ENCODE results near the gene COL20A1. TPM values are rescaled to one million over a fixed set of nuclear protein-coding genes. Genes with fewer than 3 reads are reported as not detected.

Gene COL20A1
- total RNA-seq, 1 donor from 2014 or later, result not detected

DNA sequence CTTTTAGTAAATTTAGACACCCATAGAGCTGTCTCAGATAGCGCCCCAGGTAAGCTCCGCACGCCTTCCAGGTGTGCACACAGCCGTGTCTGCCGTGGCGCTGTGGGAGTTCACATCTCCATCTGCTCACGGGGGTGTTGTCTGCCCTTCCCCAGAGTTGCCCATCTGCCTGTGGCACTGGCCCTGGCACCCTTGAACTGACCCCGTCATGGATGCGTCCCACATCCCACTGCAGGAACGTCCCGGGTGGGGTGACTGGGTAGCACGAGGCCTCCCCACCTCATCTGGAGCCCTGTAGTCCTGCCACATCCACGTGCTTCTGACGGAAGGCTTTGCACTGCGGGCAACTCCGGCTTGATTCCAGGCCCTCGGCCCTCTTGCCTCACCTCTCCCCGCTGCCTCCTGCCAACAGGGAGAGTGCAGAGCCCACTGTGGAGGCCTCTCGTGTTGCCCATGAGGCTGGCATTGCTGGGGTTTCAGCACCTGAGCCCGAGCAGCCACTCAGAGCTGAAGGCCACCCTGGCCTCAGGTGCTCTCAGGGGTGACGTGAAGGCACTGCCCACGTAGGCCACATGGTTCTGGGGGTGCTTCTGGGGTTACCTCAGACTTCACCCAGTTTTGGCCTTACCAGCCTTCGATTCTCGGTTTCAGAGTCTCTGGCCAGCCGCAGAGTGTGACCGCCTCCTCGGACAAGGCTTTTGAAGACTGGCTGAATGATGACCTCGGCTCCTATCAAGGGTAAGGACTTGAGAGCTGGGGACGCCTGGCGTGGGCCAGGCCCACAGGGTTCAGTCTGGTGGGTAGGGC is 15.3 kb upstream of the COL20A1 start:
- POLR2A ChIA-PET, result no interaction called here
- ATAC-seq (ENCODE audit: low read depth), result no peak
- Mint-ChIP-seq H3K4me3 (no peak overlapping the region), H3K27me3 (no peaks in the 10 kb centered on the region), H3K4me1 (peaks cover 17% of the 10 kb centered on the region), H3K36me3 (ENCODE audit: low read depth) (peaks cover 48% of the 10 kb centered on the region), H3K27ac (no peak overlapping the region), H3K9me3 (no peaks in the 10 kb centered on the region)
- CTCF ChIA-PET, result no interaction called here
- intact Hi-C loops (cut with micrococcal nuclease), result no loop called here
- TF ChIP-seq, protein P1, sequence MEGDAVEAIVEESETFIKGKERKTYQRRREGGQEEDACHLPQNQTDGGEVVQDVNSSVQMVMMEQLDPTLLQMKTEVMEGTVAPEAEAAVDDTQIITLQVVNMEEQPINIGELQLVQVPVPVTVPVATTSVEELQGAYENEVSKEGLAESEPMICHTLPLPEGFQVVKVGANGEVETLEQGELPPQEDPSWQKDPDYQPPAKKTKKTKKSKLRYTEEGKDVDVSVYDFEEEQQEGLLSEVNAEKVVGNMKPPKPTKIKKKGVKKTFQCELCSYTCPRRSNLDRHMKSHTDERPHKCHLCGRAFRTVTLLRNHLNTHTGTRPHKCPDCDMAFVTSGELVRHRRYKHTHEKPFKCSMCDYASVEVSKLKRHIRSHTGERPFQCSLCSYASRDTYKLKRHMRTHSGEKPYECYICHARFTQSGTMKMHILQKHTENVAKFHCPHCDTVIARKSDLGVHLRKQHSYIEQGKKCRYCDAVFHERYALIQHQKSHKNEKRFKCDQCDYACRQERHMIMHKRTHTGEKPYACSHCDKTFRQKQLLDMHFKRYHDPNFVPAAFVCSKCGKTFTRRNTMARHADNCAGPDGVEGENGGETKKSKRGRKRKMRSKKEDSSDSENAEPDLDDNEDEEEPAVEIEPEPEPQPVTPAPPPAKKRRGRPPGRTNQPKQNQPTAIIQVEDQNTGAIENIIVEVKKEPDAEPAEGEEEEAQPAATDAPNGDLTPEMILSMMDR (IDR thresholded peaks at IDR 0.05), result no peak
- no peak for DNase-seq

DNA sequence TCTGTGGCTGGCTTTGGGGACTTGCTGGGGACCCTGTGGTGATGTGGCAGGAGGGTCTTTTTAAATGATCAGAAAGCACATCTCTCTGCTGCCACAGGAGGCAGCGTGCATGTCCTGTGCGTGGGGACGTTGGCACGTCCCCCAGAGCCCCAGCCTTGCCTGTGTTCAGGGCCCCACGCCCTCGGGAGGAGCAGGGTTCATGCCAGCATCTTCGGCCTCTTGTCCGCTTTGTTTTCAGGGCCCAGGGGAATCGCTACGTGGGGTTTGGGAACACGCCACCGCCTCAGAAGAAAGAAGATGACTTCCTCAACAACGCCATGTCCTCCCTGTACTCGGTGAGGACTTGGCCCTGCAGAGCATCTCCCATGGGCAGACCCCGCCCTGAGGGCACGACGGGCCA is 14.3 kb upstream of the COL20A1 start:
- Mint-ChIP-seq H3K4me1 (peaks cover 14% of the 10 kb centered on the region), H3K27me3 (no peaks in the 10 kb centered on the region), H3K9me3 (no peaks in the 10 kb centered on the region), H3K4me3 (no peak overlapping the region), H3K27ac (no peak overlapping the region), H3K36me3 (ENCODE audit: low read depth) (peaks cover 54% of the 10 kb centered on the region)
- intact Hi-C loops (cut with micrococcal nuclease), result no loop called here
- TF ChIP-seq, protein P1 (IDR thresholded peaks at IDR 0.05), result no peak
- ChIA-PET CTCF (no interaction called here), POLR2A (no interaction called here)
- no peak for ATAC-seq (ENCODE audit: low read depth)
- DNase-seq, result no peak

DNA sequence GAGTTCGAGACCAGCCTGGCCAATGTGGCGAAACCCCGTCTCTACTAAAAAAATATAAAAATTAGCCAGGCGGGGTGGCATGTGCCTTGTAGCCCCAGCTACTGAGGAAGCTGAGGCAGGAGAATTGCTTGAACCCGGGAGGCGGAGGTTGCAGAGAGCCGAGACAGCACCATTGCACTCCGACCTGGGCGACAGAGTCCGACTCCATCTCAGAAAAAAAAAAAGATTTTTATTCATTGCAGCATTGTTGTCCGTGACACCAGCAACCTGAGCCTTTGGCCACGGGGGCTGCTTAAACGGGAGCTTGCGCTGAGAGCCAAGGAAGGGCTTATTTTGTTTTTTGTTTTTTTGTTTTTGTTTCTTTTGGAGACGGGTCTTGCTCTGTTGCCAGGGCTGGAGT is 13.1 kb upstream of the COL20A1 start:
- intact Hi-C loops (cut with micrococcal nuclease), result no loop called here
- ATAC-seq (ENCODE audit: low read depth), result no peak
- POLR2A ChIA-PET, result no interaction called here
- CTCF ChIA-PET, result interaction anchor here (0.7 kb wide), 1 partner anchor 950 kb away, joined by 3 read pairs; no protein-coding TSS in a partner anchor
- Mint-ChIP-seq H3K36me3 (ENCODE audit: low read depth) (peaks cover 58% of the 10 kb centered on the region), H3K9me3 (no peaks in the 10 kb centered on the region), H3K27ac (no peak overlapping the region), H3K4me1 (peaks cover 3% of the 10 kb centered on the region), H3K27me3 (no peaks in the 10 kb centered on the region), H3K4me3 (no peak overlapping the region)
- TF ChIP-seq, protein P1 (IDR thresholded peaks at IDR 0.05), result no peak
- DNase-seq, result no peak

DNA sequence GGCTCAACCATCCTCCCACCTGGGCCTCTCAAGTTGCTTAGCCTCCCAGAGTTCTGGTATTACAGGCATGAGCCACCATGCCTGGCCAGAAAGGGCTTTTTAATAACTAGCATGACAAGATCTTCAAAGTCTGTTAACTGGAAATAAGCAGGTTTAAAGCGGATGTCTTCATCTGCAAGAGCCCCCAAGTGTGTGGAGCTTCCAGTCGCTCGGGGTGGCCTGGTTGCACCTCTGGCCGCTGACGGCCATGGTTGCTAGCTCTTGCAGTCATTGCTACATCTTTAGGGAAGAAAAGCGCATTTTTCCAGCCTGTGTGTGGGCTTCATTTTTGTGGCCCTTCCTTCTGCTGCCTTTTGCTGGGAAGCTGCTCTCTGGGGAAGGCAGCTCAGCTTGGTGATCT is 12.6 kb upstream of the COL20A1 start:
- Mint-ChIP-seq H3K4me1 (peaks cover 1% of the 10 kb centered on the region), H3K4me3 (no peak overlapping the region), H3K27me3 (no peaks in the 10 kb centered on the region), H3K9me3 (no peaks in the 10 kb centered on the region), H3K36me3 (ENCODE audit: low read depth) (peaks cover 57% of the 10 kb centered on the region), H3K27ac (no peak overlapping the region)
- DNase-seq, result no peak
- ATAC-seq (ENCODE audit: low read depth), result no peak
- POLR2A ChIA-PET, result no interaction called here
- intact Hi-C loops (cut with micrococcal nuclease), result no loop called here
- CTCF ChIA-PET, result interaction anchor here (0.7 kb wide), 1 partner anchor 951 kb away, joined by 3 read pairs; no protein-coding TSS in a partner anchor
- TF ChIP-seq, protein P1 (IDR thresholded peaks at IDR 0.05), result no peak

DNA sequence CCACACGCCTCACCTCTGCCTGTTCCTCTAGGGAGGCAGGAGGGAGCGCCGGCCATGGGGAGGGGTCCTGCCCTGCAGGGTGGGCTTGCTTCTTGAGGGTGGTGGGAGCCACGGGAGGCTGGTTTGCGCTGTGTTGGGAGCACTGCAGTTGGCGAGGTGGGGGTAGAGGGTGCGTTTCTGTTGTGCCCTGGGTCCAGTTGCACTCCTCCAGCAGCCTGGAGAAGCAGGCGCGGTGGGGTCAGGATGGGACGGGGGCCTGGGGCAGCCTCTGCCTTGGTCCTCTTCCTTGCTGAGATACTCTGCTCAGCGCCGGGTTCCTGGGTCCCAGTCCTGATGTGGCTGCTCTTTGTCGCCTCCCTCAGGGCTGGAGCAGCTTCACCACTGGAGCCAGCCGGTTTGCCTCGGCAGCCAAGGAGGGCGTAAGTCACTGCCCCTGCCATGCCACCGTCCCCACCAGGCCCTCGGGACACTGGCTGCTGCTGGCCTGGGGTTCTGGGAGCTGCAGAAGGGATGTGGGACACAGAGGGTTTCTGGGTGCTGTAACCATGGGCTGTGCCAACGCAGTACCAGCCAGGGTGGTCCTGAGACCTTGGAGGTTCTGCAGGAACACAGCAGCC is 11.9 kb upstream of the COL20A1 start:
- H3K9me3 Mint-ChIP-seq, result no peaks in the 10 kb centered on the region
- CTCF ChIA-PET, result no interaction called here
- ATAC-seq (ENCODE audit: low read depth) (no peak), DNase-seq (no peak)
- H3K4me1 Mint-ChIP-seq, result no peaks in the 10 kb centered on the region
- POLR2A ChIA-PET, result no interaction called here
- TF ChIP-seq, protein P1 (IDR thresholded peaks at IDR 0.05), result no peak
- H3K4me3 Mint-ChIP-seq, result no peak overlapping the region
- no peak overlapping the region for H3K27ac Mint-ChIP-seq
- H3K36me3 Mint-ChIP-seq (ENCODE audit: low read depth), result peaks cover 61% of the 10 kb centered on the region
- intact Hi-C loops (cut with micrococcal nuclease), result no loop called here
- no peaks in the 10 kb centered on the region for H3K27me3 Mint-ChIP-seq
